Measurements from ENCODE around the gene BBS12.

DNA sequence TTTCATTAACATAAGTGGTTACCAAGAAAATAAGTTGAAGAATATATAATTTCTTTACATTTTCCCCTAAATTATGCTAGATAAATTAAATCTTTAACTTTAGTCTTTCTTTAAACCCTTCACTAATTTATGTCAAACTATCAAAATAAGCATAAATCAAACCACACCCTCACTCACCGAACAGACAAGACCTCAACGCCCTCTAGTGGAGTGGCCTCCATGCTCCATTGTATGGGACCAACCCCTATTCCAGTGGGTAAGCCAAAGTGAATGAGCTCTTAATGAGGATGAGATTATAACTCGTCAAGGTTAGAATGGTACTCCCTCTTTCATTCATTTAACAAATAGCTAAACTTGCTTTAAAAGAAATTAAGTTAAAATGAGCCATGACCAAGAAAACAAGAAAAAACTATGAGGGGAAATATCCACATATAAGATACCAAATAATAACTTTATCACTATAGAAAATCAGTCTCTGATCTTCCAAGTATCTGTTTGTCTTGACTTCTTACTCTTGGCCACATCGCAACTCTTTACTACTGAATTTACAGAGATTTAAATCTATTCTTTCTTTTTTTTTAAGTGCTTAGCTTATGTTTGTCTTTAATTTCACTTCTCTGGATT, 15.6 kb upstream of the BBS12 start:
- TF ChIP-seq SUZ12 (IDR thresholded peaks at IDR 0.05; ENCODE audit: extremely low read depth, insufficient read depth, insufficient read length) (no peak), YY1 (IDR thresholded peaks at IDR 0.05; ENCODE audit: insufficient read depth, insufficient read length) (no peak), ZNF274 (IDR thresholded peaks at IDR 0.05; ENCODE audit: low read depth, low read length) (no peak)

Measured in NT2/D1 (cell line).